ENCODE results near the gene ZBTB5.
"Not testable (repeated sequence)": the region's sequence is repeated elsewhere in the genome, so short reads cannot be mapped to it uniquely, and the experiment has no call there.

DNA sequence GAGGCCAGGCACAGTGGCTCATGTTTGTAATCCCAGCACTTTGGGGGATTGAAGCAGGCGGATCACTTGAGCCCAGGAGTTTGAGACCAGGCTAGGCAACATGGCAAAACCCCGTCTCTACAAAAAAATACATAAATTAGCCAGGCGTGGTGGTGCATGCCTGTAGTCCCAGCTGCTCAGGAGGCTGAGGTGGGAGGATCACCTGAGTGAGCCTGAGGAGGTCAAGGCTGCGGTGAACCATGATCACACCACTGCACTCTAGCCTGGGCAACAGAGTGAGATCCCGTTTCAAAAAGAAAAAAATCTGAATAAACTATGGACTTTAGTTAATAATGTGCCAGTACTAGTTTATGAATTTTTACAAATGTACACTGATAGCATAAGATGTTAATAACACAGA is 44.8 kb upstream of the ZBTB5 start:
- TF ChIP-seq, protein P1, sequence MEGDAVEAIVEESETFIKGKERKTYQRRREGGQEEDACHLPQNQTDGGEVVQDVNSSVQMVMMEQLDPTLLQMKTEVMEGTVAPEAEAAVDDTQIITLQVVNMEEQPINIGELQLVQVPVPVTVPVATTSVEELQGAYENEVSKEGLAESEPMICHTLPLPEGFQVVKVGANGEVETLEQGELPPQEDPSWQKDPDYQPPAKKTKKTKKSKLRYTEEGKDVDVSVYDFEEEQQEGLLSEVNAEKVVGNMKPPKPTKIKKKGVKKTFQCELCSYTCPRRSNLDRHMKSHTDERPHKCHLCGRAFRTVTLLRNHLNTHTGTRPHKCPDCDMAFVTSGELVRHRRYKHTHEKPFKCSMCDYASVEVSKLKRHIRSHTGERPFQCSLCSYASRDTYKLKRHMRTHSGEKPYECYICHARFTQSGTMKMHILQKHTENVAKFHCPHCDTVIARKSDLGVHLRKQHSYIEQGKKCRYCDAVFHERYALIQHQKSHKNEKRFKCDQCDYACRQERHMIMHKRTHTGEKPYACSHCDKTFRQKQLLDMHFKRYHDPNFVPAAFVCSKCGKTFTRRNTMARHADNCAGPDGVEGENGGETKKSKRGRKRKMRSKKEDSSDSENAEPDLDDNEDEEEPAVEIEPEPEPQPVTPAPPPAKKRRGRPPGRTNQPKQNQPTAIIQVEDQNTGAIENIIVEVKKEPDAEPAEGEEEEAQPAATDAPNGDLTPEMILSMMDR (IDR thresholded peaks at IDR 0.05) = not testable (repeated sequence)
- TF ChIP-seq POLR2A (IDR thresholded peaks at IDR 0.05) = not testable (repeated sequence)
